ENCODE data around the gene DBR1. TPM values are rescaled to one million over a fixed set of nuclear protein-coding genes. Genes with fewer than 3 reads are reported as not detected.

The DBR1 gene
- total RNA-seq, 3 donors from 2014 or later (not counting 1 experiment from before 2014, with no cell fraction given) = 17.0 to 18.4 (median 17.5) TPM

DNA sequence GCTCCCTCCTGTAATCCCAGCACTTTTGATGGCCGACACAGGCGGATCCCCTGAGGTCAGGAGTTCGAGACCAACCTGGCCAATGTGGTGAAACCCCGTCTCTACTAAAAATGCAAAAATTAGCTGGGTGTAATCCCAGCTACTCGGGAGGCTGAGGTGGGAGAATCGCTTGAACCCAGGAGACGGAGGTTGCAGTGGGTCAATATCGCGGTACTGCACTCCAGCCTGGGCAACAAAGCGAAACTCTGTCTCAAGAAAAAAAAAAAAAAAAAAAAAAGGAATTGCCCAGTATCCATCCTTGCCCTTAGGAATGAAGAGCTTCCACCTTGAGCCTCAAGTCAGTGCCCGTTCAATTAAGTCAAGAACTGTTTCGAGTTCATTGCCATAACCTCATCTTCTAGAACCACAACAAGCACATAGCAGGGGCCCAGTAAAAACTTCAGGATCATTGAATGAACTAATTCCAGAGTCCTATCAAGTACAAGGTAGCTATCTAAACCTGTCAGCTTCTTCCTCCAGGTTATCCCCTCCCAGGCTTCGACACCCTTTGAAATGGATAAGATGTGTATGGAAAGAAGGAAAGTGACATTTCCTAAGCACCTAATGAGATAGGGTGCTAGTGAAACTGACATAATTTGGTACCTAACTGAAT lies 826 bp downstream of the DBR1 start:
- H3K27me3 Mint-ChIP-seq (ENCODE audit: low read depth in 2 of 2) = peaks cover 5 to 10% of the 10 kb centered on the region in 2 donors
- H3K4me3 ChIP-seq (ENCODE audit: low read length) = peak overlapping the region; percentile 82
- TF ChIP-seq, protein P1, sequence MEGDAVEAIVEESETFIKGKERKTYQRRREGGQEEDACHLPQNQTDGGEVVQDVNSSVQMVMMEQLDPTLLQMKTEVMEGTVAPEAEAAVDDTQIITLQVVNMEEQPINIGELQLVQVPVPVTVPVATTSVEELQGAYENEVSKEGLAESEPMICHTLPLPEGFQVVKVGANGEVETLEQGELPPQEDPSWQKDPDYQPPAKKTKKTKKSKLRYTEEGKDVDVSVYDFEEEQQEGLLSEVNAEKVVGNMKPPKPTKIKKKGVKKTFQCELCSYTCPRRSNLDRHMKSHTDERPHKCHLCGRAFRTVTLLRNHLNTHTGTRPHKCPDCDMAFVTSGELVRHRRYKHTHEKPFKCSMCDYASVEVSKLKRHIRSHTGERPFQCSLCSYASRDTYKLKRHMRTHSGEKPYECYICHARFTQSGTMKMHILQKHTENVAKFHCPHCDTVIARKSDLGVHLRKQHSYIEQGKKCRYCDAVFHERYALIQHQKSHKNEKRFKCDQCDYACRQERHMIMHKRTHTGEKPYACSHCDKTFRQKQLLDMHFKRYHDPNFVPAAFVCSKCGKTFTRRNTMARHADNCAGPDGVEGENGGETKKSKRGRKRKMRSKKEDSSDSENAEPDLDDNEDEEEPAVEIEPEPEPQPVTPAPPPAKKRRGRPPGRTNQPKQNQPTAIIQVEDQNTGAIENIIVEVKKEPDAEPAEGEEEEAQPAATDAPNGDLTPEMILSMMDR (IDR thresholded peaks at IDR 0.05) = no peak
- intact Hi-C loops (cut with micrococcal nuclease) = loop anchor here (1.0 kb wide), 1 partner anchor 13 kb away; the partner anchor contains the start of gene ARMC8
- peaks cover 8% of the 10 kb centered on the region for H3K36me3 Mint-ChIP-seq
- no peaks in the 10 kb centered on the region for H3K9me3 ChIP-seq (ENCODE audit: control insufficient read depth, insufficient read depth, low read length)
- peak overlapping the region; percentile 83 to 88 for H3K27ac Mint-ChIP-seq
- DNase-seq (no peak), ATAC-seq (no peak)
- peak overlapping the region; percentile 70 for H3K27ac ChIP-seq (ENCODE audit: low read length)
- H3K4me3 Mint-ChIP-seq = peak overlapping the region; percentile 96
- H3K4me1 Mint-ChIP-seq = peaks cover 25 to 27% of the 10 kb centered on the region in 2 donors
- no peaks in the 10 kb centered on the region for H3K9me3 Mint-ChIP-seq
- H3K36me3 ChIP-seq (ENCODE audit: control insufficient read depth, insufficient read depth, low read length) = peaks cover 13% of the 10 kb centered on the region
- WGBS (ENCODE audit: insufficient coverage) = 85% methylated on average over 12 of the region's 13 CpGs
- H3K4me1 ChIP-seq (ENCODE audit: control insufficient read depth, insufficient read depth, low read length) = peaks cover 13% of the 10 kb centered on the region
- no peaks in the 10 kb centered on the region for H3K27me3 ChIP-seq (ENCODE audit: control insufficient read depth, insufficient read depth, low read length)

DNA sequence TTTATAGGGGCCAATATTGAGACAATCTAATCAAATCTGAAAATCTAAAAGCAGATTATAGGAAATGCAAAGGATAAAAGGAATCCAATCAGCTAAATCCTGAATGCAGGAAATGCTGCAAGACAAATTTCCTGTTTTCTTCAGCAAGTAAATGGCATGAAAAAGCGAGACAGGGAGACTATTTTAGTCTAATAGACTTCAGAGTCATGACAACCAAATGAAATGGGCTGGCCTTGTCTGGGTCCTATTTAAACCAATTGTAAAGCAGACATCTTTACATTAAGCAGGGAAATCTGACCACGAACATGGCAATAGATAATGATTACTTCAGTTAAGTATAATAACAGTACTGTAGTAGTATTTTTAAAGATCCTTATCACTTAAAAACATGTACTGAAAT lies 2.1 kb downstream of the DBR1 start:
- H3K36me3 ChIP-seq (ENCODE audit: control insufficient read depth, insufficient read depth, low read length) = peaks cover 15% of the 10 kb centered on the region
- H3K9me3 ChIP-seq (ENCODE audit: control insufficient read depth, insufficient read depth, low read length) = no peaks in the 10 kb centered on the region
- peaks cover 13% of the 10 kb centered on the region for H3K4me1 ChIP-seq (ENCODE audit: control insufficient read depth, insufficient read depth, low read length)
- H3K27ac ChIP-seq (ENCODE audit: low read length) = no peak overlapping the region
- H3K27me3 ChIP-seq (ENCODE audit: control insufficient read depth, insufficient read depth, low read length) = no peaks in the 10 kb centered on the region
- DNase-seq (no peak), ATAC-seq (no peak)
- Mint-ChIP-seq H3K36me3 (peaks cover 8% of the 10 kb centered on the region), H3K4me1 (peaks cover 25 to 27% of the 10 kb centered on the region in 2 donors), H3K4me3 (peak overlapping the region; percentile 55), H3K27ac (peak overlapping the region; percentile 38 to 83), H3K9me3 (no peaks in the 10 kb centered on the region), H3K27me3 (ENCODE audit: low read depth in 2 of 2) (no peaks in the 10 kb centered on the region)
- 90% methylated on average over 1 of the region's 2 CpGs for WGBS (ENCODE audit: insufficient coverage)
- TF ChIP-seq, protein P1 (IDR thresholded peaks at IDR 0.05) = no peak
- intact Hi-C loops (cut with micrococcal nuclease) = no loop called here
- no peak overlapping the region for H3K4me3 ChIP-seq (ENCODE audit: low read length)

DNA sequence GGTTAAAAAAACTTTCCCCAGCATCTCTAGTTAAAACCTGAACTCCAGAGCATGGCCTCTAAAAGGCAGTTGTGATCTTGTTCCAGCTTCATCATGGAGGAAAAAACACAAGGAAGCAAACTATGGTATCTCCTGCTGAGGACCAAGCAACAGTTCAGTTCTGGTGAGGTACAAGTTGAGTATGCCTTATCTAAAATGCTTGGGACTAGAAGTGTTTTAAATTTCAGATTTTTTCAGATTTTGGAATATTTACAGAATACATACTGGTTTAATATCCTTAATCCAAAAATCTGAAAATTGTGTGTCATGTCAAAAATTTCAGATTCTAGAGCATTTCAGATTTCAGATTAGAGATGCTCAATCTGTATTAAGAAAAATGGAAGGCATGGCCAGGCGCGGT lies 9.7 kb downstream of the DBR1 start:
- ATAC-seq = no peak
- Histone ChIP-seq H3K27me3 (ENCODE audit: control insufficient read depth, insufficient read depth, low read length) (no peaks in the 10 kb centered on the region), H3K9me3 (ENCODE audit: control insufficient read depth, insufficient read depth, low read length) (no peaks in the 10 kb centered on the region), H3K4me1 (ENCODE audit: control insufficient read depth, insufficient read depth, low read length) (no peaks in the 10 kb centered on the region), H3K27ac (ENCODE audit: low read length) (no peak overlapping the region), H3K4me3 (ENCODE audit: low read length) (no peak overlapping the region), H3K36me3 (ENCODE audit: control insufficient read depth, insufficient read depth, low read length) (peaks cover 58% of the 10 kb centered on the region)
- DNase-seq = no peak
- 100% methylated on average over 2 of the region's 2 CpGs for WGBS (ENCODE audit: insufficient coverage)
- TF ChIP-seq, protein P1 (IDR thresholded peaks at IDR 0.05) = no peak
- Mint-ChIP-seq H3K9me3 (no peaks in the 10 kb centered on the region), H3K27ac (no peak overlapping the region), H3K4me1 (peaks cover 5 to 8% of the 10 kb centered on the region in 2 donors), H3K4me3 (no peak overlapping the region), H3K36me3 (peaks cover 21% of the 10 kb centered on the region), H3K27me3 (ENCODE audit: low read depth in 2 of 2) (no peaks in the 10 kb centered on the region)
- intact Hi-C loops (cut with micrococcal nuclease) = no loop called here

DNA sequence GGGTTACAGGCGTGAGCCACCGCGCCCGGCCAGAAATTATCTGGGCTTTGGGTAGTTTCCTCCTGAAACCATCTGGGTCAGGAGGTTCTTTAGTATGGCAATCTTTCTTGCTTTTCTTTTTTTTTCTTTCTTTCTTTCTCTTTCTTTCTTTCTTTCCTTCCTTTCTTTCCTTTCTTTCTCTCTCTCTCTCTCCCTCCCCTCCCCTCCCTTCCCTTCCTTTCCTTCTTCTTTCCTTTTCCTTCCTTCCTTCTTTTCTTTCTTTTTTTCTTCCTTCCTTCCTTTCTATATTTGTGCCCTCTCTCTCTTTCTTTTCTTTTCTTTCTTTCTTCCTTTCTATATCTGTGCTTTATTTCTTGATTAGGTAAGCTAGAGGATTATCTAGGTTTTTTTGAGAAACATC lies 17.0 kb downstream of the DBR1 start:
- ATAC-seq (no peak), DNase-seq (no peak)
- Histone ChIP-seq H3K9me3 (ENCODE audit: control insufficient read depth, insufficient read depth, low read length) (no peaks in the 10 kb centered on the region), H3K4me3 (ENCODE audit: low read length) (no peak overlapping the region), H3K4me1 (ENCODE audit: control insufficient read depth, insufficient read depth, low read length) (no peaks in the 10 kb centered on the region), H3K36me3 (ENCODE audit: control insufficient read depth, insufficient read depth, low read length) (peaks cover 14% of the 10 kb centered on the region), H3K27me3 (ENCODE audit: control insufficient read depth, insufficient read depth, low read length) (no peaks in the 10 kb centered on the region), H3K27ac (ENCODE audit: low read length) (no peak overlapping the region)
- WGBS (ENCODE audit: insufficient coverage) = 96% methylated on average over 4 of the region's 4 CpGs
- H3K27ac Mint-ChIP-seq = no peak overlapping the region
- no peaks in the 10 kb centered on the region for H3K4me1 Mint-ChIP-seq
- H3K4me3 Mint-ChIP-seq = no peak overlapping the region
- peaks cover 7 to 8% of the 10 kb centered on the region in 2 donors for H3K9me3 Mint-ChIP-seq
- intact Hi-C loops (cut with micrococcal nuclease) = no loop called here
- H3K27me3 Mint-ChIP-seq (ENCODE audit: low read depth in 2 of 2) = peaks cover 0 to 9% of the 10 kb centered on the region in 2 donors
- peaks cover 18% of the 10 kb centered on the region for H3K36me3 Mint-ChIP-seq
- TF ChIP-seq, protein P1 (IDR thresholded peaks at IDR 0.05) = no peak
